OCI-LY7 (cell line): Measurements from ENCODE around the gene CD226.

Source experiments
- CTCF ChIP-seq: fragments of 200-600 bp; sonication (generic); conservative IDR thresholded peaks from 2 replicates; pipeline ENCODE4 v1.5.1; 2014; ENCODE audit warnings: mild to moderate bottlenecking, antibody characterized with exemption, low read length, moderate library complexity, mixed read lengths
- EZH2phosphoT487 ChIP-seq: fragments of 200-600 bp; sonication (generic); IDR thresholded peaks from 2 replicates; pipeline ENCODE4 v1.6.1; 2018; ENCODE audit warnings: low read depth, borderline replicate concordance, mild to moderate bottlenecking, mixed run types, antibody characterized with exemption, low read length, moderate library complexity, mixed read lengths

GRCh38 chr18:69980982-69981804, 33.5 kb upstream of the CD226 start:
- TF ChIP-seq CTCF: no peak
- no peak for TF ChIP-seq EZH2phosphoT487
